H1 (cell line): ENCODE measurements around the gene TRIM56.

Experiments
- BRCA1 ChIP-seq: IDR thresholded peaks from 2 replicates; pipeline ENCODE4 v1.6.1; 2012; ENCODE audit warnings: low read depth, low read length, improper control_type of control experiment
- EGR1 ChIP-seq: IDR thresholded peaks from 2 replicates; pipeline ENCODE4 v1.6.1; 2011; ENCODE audit warnings: low read depth, low read length, borderline replicate concordance
- GABPA ChIP-seq: IDR thresholded peaks from 2 replicates; pipeline ENCODE4 v1.6.1; 2011; ENCODE audit warnings: mild to moderate bottlenecking, low read length, moderate library complexity, borderline replicate concordance; ENCODE audit not compliant: insufficient read depth
- JUN ChIP-seq: IDR thresholded peaks from 2 replicates; pipeline ENCODE4 v1.6.1; 2011; ENCODE audit warnings: low read depth, mild to moderate bottlenecking, improper control_type of control experiment, low read length
- JUND ChIP-seq: IDR thresholded peaks from 2 replicates; pipeline ENCODE4 v1.6.1; 2011; ENCODE audit warnings: mild to moderate bottlenecking, improper control_type of control experiment, low read length
- NRF1 ChIP-seq: IDR thresholded peaks from 2 replicates; pipeline ENCODE4 v1.6.1; 2011; ENCODE audit warnings: mild to moderate bottlenecking, low read depth, low read length, improper control_type of control experiment
- POLR2A ChIP-seq, 2 experiments: IDR thresholded peaks; 1 replicate in 1 of 2; 2 replicates in 1 of 2; pipeline ENCODE4 v1.6.1; 2011; ENCODE audit warnings: low read depth in 2 of 2, low read length in 2 of 2, mild to moderate bottlenecking in 2 of 2; ENCODE audit errors: control extremely low read depth in 1 of 2
- POLR2AphosphoS5 ChIP-seq: IDR thresholded peaks from 2 replicates; pipeline ENCODE4 v1.6.1; 2011; ENCODE audit warnings: low read depth, low read length
- POU5F1 ChIP-seq: IDR thresholded peaks from 2 replicates; pipeline ENCODE4 v1.6.1; 2011; ENCODE audit warnings: low read depth, mild to moderate bottlenecking, low read length, moderate library complexity
- RAD21 ChIP-seq, 2 experiments: IDR thresholded peaks in 1 of 2; conservative IDR thresholded peaks in 1 of 2; 2 replicates each; pipeline ENCODE4 v1.6.1; 2011; ENCODE audit warnings: low read depth in 2 of 2, low read length in 2 of 2, improper control_type of control experiment in 1 of 2, inconsistent platforms in 1 of 2, mild to moderate bottlenecking in 1 of 2, moderate library complexity in 1 of 2
- SRF ChIP-seq: IDR thresholded peaks from 2 replicates; pipeline ENCODE4 v1.6.1; 2011; ENCODE audit warnings: mild to moderate bottlenecking, low read depth, low read length, moderate library complexity
- TBP ChIP-seq: IDR thresholded peaks from 2 replicates; pipeline ENCODE4 v1.6.1; 2011; ENCODE audit warnings: low read depth, low read length, improper control_type of control experiment
- TF ChIP-seq, protein P1 (sequence below), 3 experiments: IDR thresholded peaks; 1 replicate in 2 of 3; 2 replicates in 1 of 3; pipeline versions ENCODE4 v1.5.1 to v1.6.1; 2011; ENCODE audit warnings: low read length in 3 of 3, mild to moderate bottlenecking in 3 of 3, inconsistent platforms in 2 of 3, low read depth in 1 of 3, moderate library complexity in 1 of 3; ENCODE audit not compliant: insufficient read depth in 1 of 3; ENCODE audit errors: control extremely low read depth in 1 of 3
- TF ChIP-seq, protein P2 (sequence below): IDR thresholded peaks from 2 replicates; pipeline ENCODE4 v1.6.1; 2011; ENCODE audit warnings: low read depth, mild to moderate bottlenecking, low read length; ENCODE audit not compliant: insufficient read depth

DNA sequence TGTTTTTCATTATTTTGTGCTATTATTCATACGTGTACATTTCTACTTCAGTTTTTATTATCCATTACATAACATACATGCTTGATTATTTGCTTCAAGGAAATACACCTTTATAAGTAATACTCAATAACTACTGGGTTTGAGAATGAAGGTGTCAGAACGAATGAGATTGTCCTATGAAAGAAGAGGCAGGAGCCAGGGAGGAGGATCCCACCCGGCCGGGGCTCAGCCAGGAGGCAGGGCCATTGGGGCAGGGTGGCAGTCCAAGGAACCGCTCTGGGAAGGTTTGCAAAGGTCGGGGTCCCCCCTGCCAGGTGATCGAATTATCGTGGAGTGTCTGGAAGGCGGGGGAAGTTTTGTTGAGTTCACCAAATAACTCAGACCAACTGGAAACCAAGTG, 9.1 kb downstream of the TRIM56 start:
- TF ChIP-seq, protein P1, sequence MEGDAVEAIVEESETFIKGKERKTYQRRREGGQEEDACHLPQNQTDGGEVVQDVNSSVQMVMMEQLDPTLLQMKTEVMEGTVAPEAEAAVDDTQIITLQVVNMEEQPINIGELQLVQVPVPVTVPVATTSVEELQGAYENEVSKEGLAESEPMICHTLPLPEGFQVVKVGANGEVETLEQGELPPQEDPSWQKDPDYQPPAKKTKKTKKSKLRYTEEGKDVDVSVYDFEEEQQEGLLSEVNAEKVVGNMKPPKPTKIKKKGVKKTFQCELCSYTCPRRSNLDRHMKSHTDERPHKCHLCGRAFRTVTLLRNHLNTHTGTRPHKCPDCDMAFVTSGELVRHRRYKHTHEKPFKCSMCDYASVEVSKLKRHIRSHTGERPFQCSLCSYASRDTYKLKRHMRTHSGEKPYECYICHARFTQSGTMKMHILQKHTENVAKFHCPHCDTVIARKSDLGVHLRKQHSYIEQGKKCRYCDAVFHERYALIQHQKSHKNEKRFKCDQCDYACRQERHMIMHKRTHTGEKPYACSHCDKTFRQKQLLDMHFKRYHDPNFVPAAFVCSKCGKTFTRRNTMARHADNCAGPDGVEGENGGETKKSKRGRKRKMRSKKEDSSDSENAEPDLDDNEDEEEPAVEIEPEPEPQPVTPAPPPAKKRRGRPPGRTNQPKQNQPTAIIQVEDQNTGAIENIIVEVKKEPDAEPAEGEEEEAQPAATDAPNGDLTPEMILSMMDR (IDR thresholded peaks at IDR 0.05; ENCODE audit: control extremely low read depth in 1 of 3, insufficient read depth in 1 of 3, low read depth in 1 of 3, low read length in 3 of 3): no peak
- no peak for TF ChIP-seq POLR2A (IDR thresholded peaks at IDR 0.05; ENCODE audit: control extremely low read depth in 1 of 2, low read depth in 2 of 2, low read length in 2 of 2)
- TF ChIP-seq, protein P2, sequence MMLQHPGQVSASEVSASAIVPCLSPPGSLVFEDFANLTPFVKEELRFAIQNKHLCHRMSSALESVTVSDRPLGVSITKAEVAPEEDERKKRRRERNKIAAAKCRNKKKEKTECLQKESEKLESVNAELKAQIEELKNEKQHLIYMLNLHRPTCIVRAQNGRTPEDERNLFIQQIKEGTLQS: no peak
- TF ChIP-seq POLR2AphosphoS5: no peak
- no peak for TF ChIP-seq EGR1
- TF ChIP-seq TBP: no peak
- no peak for TF ChIP-seq JUND
- no peak for TF ChIP-seq SRF
- no peak for TF ChIP-seq GABPA
- no peak for TF ChIP-seq RAD21 (IDR thresholded peaks at IDR 0.05 in 1 of 2, conservative IDR thresholded peaks at IDR 0.05 in 1 of 2; ENCODE audit: low read depth in 2 of 2, low read length in 2 of 2)
- TF ChIP-seq POU5F1: no peak
- TF ChIP-seq BRCA1: no peak
- TF ChIP-seq NRF1: no peak
- no peak for TF ChIP-seq JUN
